Upper lobe of left lung (tissue), 6 donors: ENCODE measurements around the gene CPNE4. TPM values are rescaled to one million over a fixed set of nuclear protein-coding genes. Genes with fewer than 3 reads are reported as not detected.
A peak's percentile ranks its signal among the peaks of the same experiment; 100 is the strongest.
"Not testable (repeated sequence)": the region's sequence is repeated elsewhere in the genome, so short reads cannot be mapped to it uniquely, and the experiment has no call there.

Experiments
- ATAC-seq, 2 donors: fragments of 200-7000 bp; cut with Tn5 transposase; one replicate each; pipeline ENCODE4 v1.9.1; 2022; ENCODE audit warnings: mild to moderate bottlenecking in 2 of 2, moderate library complexity in 2 of 2; ENCODE audit not compliant: low FRiP score in 2 of 2
- DNase-seq, 2 donors: peaks; one replicate each; pipeline ENCODE4 v3.0.0-alpha.2; 2019 to 2020
- H3K27ac ChIP-seq, 4 donors: fragments of 200-600 bp; sonication (generic); one replicate each; pipeline ENCODE4 v1.5.1; 2016 to 2019
- H3K27me3 ChIP-seq, 4 donors: fragments of 200-600 bp; sonication (generic); one replicate each; pipeline ENCODE4 v1.5.1; 2017 to 2019
- H3K36me3 ChIP-seq, 4 donors: fragments of 200-600 bp; sonication (generic); one replicate each; pipeline ENCODE4 v1.5.1; 2016 to 2019
- H3K4me1 ChIP-seq, 4 donors: fragments of 200-600 bp; sonication (generic); one replicate each; pipeline ENCODE4 v1.5.1; 2018 to 2019
- H3K4me3 ChIP-seq, 4 donors: fragments of 200-600 bp; sonication (generic); one replicate each; pipeline ENCODE4 v1.5.1; 2017 to 2019; ENCODE audit warnings: mild to moderate bottlenecking in 2 of 4, moderate library complexity in 1 of 4
- H3K9me3 ChIP-seq, 4 donors: fragments of 200-600 bp; sonication (generic); one replicate each; pipeline ENCODE4 v1.5.1; 2018 to 2019
- EP300 ChIP-seq, 4 donors: sonication (generic); formaldehyde crosslinking; IDR thresholded peaks; one replicate each; pipeline ENCODE4 v1.5.1; 2017; ENCODE audit warnings: antibody characterized with exemption in 4 of 4, control low read depth in 2 of 4
- POLR2A ChIP-seq, 4 donors: fragments of 450-650 bp; IDR thresholded peaks; one replicate each; pipeline ENCODE4 v1.5.1; 2016 to 2017; ENCODE audit warnings: antibody characterized with exemption in 4 of 4, mild to moderate bottlenecking in 2 of 4
- POLR2AphosphoS5 ChIP-seq, 2 donors: sonication (generic); formaldehyde crosslinking; IDR thresholded peaks; one replicate each; pipeline ENCODE4 v1.5.1; 2017; ENCODE audit warnings: antibody characterized with exemption in 2 of 2
- WGBS, 2 donors: methylation state at CpG; one replicate each; pipeline ENCODE4 v1.1.5; 2017 to 2018; 5-methylcytosine and 5-hydroxymethylcytosine counted together
- total RNA-seq, 6 donors: library from RNA; depleted of rRNA in 4 of 6; stranded (reverse); fragments of >200 nt in 4 of 6; gene quantifications; one replicate each; pipeline versions ENCODE4 v1.1.0 to v1.2.1, GENCODE V29; 2016 to 2021
- TF ChIP-seq, protein P1 (sequence below), 6 experiments: fragments of 450-650 bp in 4 of 6; fragments of 200-600 bp in 2 of 6; sonication (generic) in 2 of 6; IDR thresholded peaks; one replicate each; pipeline ENCODE4 v1.5.1; 2016 to 2019; ENCODE audit warnings: antibody characterized with exemption in 6 of 6
- donor health status: DM: no; HTN: no; CAD: no; lungs with moderate emphysema.
- donor health status: DM: no; HTN: yes; CAD: no; lungs with severe emphysema.

The CPNE4 gene
- total RNA-seq, 6 donors from 2014 or later = 0.34 to 2.1 (median 0.47) TPM; not detected in 3

DNA sequence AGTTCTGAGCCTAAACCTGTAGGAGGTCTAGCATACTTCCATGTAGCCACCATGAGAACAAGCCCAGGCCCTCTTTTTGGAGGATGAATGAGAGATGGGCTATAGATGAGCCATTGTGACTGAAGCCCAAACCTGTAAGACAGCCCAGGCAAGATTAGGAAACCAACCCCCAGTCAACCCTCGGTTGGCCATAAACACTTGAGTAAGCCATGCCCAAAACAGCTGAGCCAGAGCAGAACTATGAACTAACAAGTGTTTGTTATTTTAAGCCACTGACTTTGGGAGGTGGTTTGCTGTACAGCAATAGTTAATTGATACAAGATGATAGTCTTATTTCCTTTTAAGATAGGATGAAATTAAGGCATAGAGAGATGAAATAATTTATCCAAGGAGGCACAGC, 12.4 kb upstream of the CPNE4 start:
- DNase-seq (no peak), ATAC-seq (no peak)
- WGBS, 2 donors = 67 to 69% methylated on average over 1 of the region's 1 CpG
- Histone ChIP-seq H3K4me1 (no peaks in the 10 kb centered on the region), H3K36me3 (no peaks in the 10 kb centered on the region), H3K27me3 (no peaks in the 10 kb centered on the region), H3K27ac (no peak overlapping the region), H3K9me3 (no peaks in the 10 kb centered on the region), H3K4me3 (no peak overlapping the region)
- TF ChIP-seq EP300 (IDR thresholded peaks at IDR 0.05) (no peak), POLR2A (IDR thresholded peaks at IDR 0.05) (no peak)

DNA sequence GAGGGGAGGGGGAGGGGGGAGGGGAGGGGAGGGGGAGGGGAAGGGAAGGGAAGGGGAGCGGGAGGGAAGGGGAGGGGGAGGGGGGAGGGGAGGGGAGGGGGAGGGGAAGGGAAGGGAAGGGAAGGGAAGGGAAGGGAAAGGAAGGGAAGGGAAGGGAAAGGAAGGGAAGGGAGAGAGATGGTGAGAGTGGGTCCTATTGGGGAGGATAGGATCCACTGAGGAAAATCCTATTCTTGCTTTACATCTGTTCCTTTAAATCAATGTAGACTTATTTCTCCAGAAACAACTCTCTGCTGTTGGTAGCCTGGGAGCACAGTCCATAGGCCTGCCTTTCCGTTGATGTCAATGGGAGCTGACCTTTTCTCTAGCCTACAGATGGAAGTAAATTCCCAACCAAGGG, 10.1 kb upstream of the CPNE4 start:
- not testable (repeated sequence) for H3K9me3 ChIP-seq, H3K4me1 ChIP-seq, H3K27ac ChIP-seq, ATAC-seq, H3K27me3 ChIP-seq, H3K36me3 ChIP-seq, H3K4me3 ChIP-seq, DNase-seq
- 49 to 74% methylated on average over 1 to 2 of the region's 2 CpGs for WGBS, 2 donors

DNA sequence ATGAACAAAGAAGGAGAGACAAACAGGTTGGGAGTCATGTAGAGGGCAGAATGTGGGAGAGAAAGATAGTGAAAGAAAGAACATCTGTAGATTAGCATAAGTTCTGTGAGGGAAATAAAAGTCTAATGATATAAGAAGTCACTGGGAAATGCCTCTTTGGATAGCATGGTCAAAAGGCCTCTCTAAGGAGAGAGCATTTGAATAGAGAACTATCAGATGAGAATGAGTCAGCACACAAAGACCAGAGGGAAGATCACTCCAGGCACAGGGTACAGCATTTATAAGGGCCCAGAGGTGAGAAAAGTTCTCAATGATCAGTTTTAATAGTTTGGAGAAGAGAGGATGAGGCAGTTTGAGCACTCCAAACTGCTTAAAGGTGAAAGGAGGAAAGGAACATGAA, 7.9 kb upstream of the CPNE4 start:
- Histone ChIP-seq H3K27ac (no peak overlapping the region), H3K4me1 (no peaks in the 10 kb centered on the region), H3K9me3 (no peaks in the 10 kb centered on the region), H3K36me3 (no peaks in the 10 kb centered on the region), H3K4me3 (no peak overlapping the region), H3K27me3 (no peaks in the 10 kb centered on the region)
- TF ChIP-seq POLR2A (IDR thresholded peaks at IDR 0.05) = no peak
- TF ChIP-seq, protein P1, sequence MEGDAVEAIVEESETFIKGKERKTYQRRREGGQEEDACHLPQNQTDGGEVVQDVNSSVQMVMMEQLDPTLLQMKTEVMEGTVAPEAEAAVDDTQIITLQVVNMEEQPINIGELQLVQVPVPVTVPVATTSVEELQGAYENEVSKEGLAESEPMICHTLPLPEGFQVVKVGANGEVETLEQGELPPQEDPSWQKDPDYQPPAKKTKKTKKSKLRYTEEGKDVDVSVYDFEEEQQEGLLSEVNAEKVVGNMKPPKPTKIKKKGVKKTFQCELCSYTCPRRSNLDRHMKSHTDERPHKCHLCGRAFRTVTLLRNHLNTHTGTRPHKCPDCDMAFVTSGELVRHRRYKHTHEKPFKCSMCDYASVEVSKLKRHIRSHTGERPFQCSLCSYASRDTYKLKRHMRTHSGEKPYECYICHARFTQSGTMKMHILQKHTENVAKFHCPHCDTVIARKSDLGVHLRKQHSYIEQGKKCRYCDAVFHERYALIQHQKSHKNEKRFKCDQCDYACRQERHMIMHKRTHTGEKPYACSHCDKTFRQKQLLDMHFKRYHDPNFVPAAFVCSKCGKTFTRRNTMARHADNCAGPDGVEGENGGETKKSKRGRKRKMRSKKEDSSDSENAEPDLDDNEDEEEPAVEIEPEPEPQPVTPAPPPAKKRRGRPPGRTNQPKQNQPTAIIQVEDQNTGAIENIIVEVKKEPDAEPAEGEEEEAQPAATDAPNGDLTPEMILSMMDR (IDR thresholded peaks at IDR 0.05) = no peak
- no peak for TF ChIP-seq POLR2AphosphoS5 (IDR thresholded peaks at IDR 0.05)
- TF ChIP-seq EP300 (IDR thresholded peaks at IDR 0.05) = no peak
- ATAC-seq (no peak), DNase-seq (no peak)

DNA sequence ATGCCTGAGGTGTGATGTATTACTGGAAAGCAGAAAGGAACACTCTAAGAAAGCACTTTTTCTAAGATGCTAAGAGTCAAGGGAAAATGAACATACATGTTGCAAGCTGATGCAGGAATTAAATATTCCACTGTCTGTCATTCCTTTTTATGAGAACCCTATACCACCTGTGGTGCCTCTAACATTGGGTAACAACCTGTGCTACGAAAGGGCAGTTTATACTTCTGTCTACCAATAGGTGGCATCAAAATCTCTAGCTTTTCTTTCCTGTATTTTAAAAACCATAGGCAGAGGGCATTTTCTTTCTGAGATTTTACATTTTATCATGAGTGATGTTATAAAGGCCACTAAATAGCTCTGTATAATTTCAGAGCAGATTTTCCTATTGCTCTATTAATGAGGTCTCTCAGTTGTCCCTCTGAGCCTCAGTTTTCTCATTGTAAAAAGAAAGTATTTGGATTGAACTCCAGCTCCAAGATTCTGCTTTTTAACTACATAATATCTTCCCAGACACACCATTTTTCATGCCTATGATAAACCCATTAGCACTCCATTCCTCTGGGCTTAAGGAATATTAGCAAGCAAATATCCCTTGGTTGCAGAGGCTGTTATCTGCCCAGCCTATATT, 3.5 kb upstream of the CPNE4 start:
- peaks cover 6 to 9% (median 8%) of the 10 kb centered on the region in 4 donors for H3K4me1 ChIP-seq
- no peak overlapping the region for H3K4me3 ChIP-seq

DNA sequence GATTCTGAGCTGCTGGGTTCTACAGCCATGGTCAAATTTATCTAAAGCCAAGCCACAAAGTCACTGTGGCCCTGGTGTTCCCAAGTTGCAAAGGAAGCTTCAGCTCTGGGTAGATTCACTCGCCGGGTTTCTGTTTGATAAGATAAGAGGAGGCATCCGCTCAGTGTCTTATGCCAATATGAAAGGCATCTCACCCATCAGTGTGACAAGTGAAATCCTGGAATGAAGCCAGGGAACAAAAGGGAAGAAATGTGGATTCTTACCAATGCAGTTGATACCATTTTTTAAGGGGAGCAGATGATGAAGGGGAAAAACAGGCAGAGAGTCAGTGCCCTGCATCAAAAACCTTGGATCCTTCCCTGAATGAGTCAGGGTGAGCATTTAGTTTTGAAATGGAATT, 2.8 kb upstream of the CPNE4 start:
- H3K36me3 ChIP-seq = no peaks in the 10 kb centered on the region
- H3K9me3 ChIP-seq = no peaks in the 10 kb centered on the region
- no peak overlapping the region for H3K4me3 ChIP-seq
- H3K27me3 ChIP-seq = peaks cover 0 to 18% (median 6%) of the 10 kb centered on the region in 4 donors
- ATAC-seq (no peak), DNase-seq (no peak)
- H3K4me1 ChIP-seq = peaks cover 6 to 9% (median 8%) of the 10 kb centered on the region in 4 donors
- H3K27ac ChIP-seq = no peak overlapping the region
- 44 to 62% methylated on average over 3 of the region's 3 CpGs for WGBS, 2 donors
- TF ChIP-seq POLR2AphosphoS5 (IDR thresholded peaks at IDR 0.05) (no peak), EP300 (IDR thresholded peaks at IDR 0.05) (no peak), POLR2A (IDR thresholded peaks at IDR 0.05) (no peak)
- TF ChIP-seq, protein P1 (IDR thresholded peaks at IDR 0.05) = no peak

More for the DNA sequence above, 3.5 kb upstream of the CPNE4 start:
- TF ChIP-seq, protein P1 (IDR thresholded peaks at IDR 0.05) = peak in 3 of 6 experiments; percentile 31 to 49 (median 45)
- no peak for TF ChIP-seq EP300 (IDR thresholded peaks at IDR 0.05)
- Histone ChIP-seq H3K9me3 (no peaks in the 10 kb centered on the region), H3K27me3 (peaks cover 0 to 17% (median 6%) of the 10 kb centered on the region in 4 donors), H3K36me3 (no peaks in the 10 kb centered on the region), H3K27ac (no peak overlapping the region)
- ATAC-seq (no peak), DNase-seq (no peak)
- WGBS, 2 donors = 0% methylated on average over 1 of the region's 1 CpG

DNA sequence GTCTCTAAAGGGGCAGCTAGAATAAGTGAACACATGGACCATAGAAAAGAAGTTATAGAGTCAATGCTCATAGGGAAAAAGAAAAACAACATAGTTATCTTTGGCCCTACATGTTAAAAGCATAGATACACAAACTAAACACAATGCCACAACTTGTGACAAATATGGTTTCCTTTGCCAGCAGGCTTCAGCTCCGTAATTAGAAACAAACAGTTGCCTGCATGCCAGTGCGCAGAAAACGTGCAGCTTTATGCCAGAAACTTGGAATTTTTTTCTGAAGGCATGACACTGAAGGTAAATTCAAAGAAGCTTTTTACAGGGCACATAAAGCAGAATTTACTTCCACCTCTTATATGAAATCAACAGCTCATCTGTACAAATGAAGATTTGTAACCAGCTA, 2.2 kb upstream of the CPNE4 start:
- Histone ChIP-seq H3K4me1 (peaks cover 6 to 9% (median 8%) of the 10 kb centered on the region in 4 donors), H3K27me3 (peaks cover 0 to 18% (median 6%) of the 10 kb centered on the region in 4 donors), H3K36me3 (no peaks in the 10 kb centered on the region), H3K9me3 (no peaks in the 10 kb centered on the region), H3K27ac (no peak overlapping the region), H3K4me3 (no peak overlapping the region)
- 49 to 54% methylated on average over 3 of the region's 3 CpGs for WGBS, 2 donors
- DNase-seq (no peak), ATAC-seq (no peak)
- TF ChIP-seq EP300 (IDR thresholded peaks at IDR 0.05) = no peak
- no peak for TF ChIP-seq POLR2A (IDR thresholded peaks at IDR 0.05)
- TF ChIP-seq, protein P1 (IDR thresholded peaks at IDR 0.05) = no peak
- no peak for TF ChIP-seq POLR2AphosphoS5 (IDR thresholded peaks at IDR 0.05)
